Omental fat pad (tissue), 4 donors: Measurements from ENCODE around the gene GNPTG. TPM values are rescaled to one million over a fixed set of nuclear protein-coding genes. Genes with fewer than 3 reads are reported as not detected.

Source experiments
- ATAC-seq: fragments of 150-250 bp; one replicate; pipeline ENCODE4 v1.9.1; 2016; ENCODE audit warnings: mild to moderate bottlenecking, moderate library complexity; ENCODE audit not compliant: low FRiP score
- DNase-seq: peaks from one replicate; pipeline ENCODE4 v3.0.0-alpha.2; 2019; ENCODE audit warnings: low spot score
- CTCF ChIP-seq, 3 donors: fragments of 450-650 bp; IDR thresholded peaks; one replicate each; pipeline ENCODE4 v1.5.1; 2016 to 2017; ENCODE audit warnings: antibody characterized with exemption in 3 of 3, mild to moderate bottlenecking in 3 of 3, moderate library complexity in 2 of 3
- total RNA-seq, 4 donors: library from RNA; depleted of rRNA; stranded (reverse); fragments of >200 nt; gene quantifications; one replicate each; pipeline ENCODE4 v1.1.0, GENCODE V29; 2016

GNPTG gene
- total RNA-seq, 4 donors from 2014 or later = 48.3 to 77.1 (median 65.8) TPM

- DNase-seq = no peak
- no peak for TF ChIP-seq CTCF (IDR thresholded peaks at IDR 0.05)
- no peak for ATAC-seq
Observed at GRCh38 chr16:1330931-1331711, 20.6 kb upstream of the GNPTG start.

GRCh38 chr16:1331712-1332617 is 19.8 kb upstream of the GNPTG start:
- no peak for DNase-seq
- TF ChIP-seq CTCF (IDR thresholded peaks at IDR 0.05) = no peak
- no peak for ATAC-seq

GRCh38 chr16:1332618-1333148 is 19.0 kb upstream of the GNPTG start:
- DNase-seq (no peak), ATAC-seq (no peak)
- no peak for TF ChIP-seq CTCF (IDR thresholded peaks at IDR 0.05)

GRCh38 chr16:1333149-1333812 is 18.4 kb upstream of the GNPTG start, which contains the start of gene BAIAP3:
Gene BAIAP3 (plus strand): TSS chr16:1333645. CDS start chr16:1338550, 4,905 bp downstream.
- DNase-seq (no peak), ATAC-seq (no peak)
- no peak for TF ChIP-seq CTCF (IDR thresholded peaks at IDR 0.05)

- no peak for ATAC-seq
- TF ChIP-seq CTCF (IDR thresholded peaks at IDR 0.05) = no peak
Observed at GRCh38 chr16:1333854-1334700, 17.7 kb upstream of the GNPTG start.

GRCh38 chr16:1334739-1335138 is 17.0 kb upstream of the GNPTG start:
- DNase-seq = no peak
- ATAC-seq = no peak
- TF ChIP-seq CTCF (IDR thresholded peaks at IDR 0.05) = no peak

More at GRCh38 chr16:1333854-1334700, 17.7 kb upstream of the GNPTG start:
- DNase-seq = no peak
